Esophagus squamous epithelium (tissue), 4 donors: ENCODE measurements around the gene CLIC6.

ENCODE experiments used
- CTCF ChIP-seq, 6 experiments: fragments of 450-650 bp in 4 of 6; fragments of 200-600 bp in 2 of 6; sonication (generic) in 2 of 6; IDR thresholded peaks; one replicate each; pipeline ENCODE4 v1.5.1; 2016 to 2019; ENCODE audit warnings: antibody characterized with exemption in 6 of 6, mild to moderate bottlenecking in 4 of 6, moderate library complexity in 4 of 6
- POLR2A ChIP-seq, 4 donors: fragments of 450-650 bp; IDR thresholded peaks; one replicate each; pipeline ENCODE4 v1.6.1; 2017; ENCODE audit warnings: antibody characterized with exemption in 4 of 4, mild to moderate bottlenecking in 4 of 4, moderate library complexity in 3 of 4

GRCh38 chr21:34669149-34669879, 520 bp downstream of the CLIC6 start:
- no peak for TF ChIP-seq CTCF (IDR thresholded peaks at IDR 0.05)
- no peak for TF ChIP-seq POLR2A (IDR thresholded peaks at IDR 0.05)
